HepG2 (cell line): ENCODE data around the gene SHANK2. TPM values are rescaled to one million over a fixed set of nuclear protein-coding genes. Genes with fewer than 3 reads are reported as not detected.

Experiments
- ATAC-seq: fragments of 200-7000 bp; cut with Tn5 transposase; 3 replicates; pipeline ENCODE4 v1.9.1; 2020; ENCODE audit warnings: mild to moderate bottlenecking, moderate library complexity
- BruUV-seq: library from RNA; stranded (reverse); fragments of 400-500 nt; replicated peaks from 2 replicates; lab custom pipeline; 2021; lab: Mats Ljungman, UMichigan
- CTCF ChIA-PET: fragments of 300-600 bp; formaldehyde crosslinking; extraction: SDS; loops from one replicate; lab custom pipeline; 2021; ENCODE audit warnings: low total read pairs, inconsistent platforms, low intra/inter-chr PET ratio; lab: Yijun Ruan, JAX
- POLR2A ChIA-PET: fragments of 350-600 bp; sonication (Branson Sonifier 250); formaldehyde crosslinking; loops from one replicate; lab custom pipeline; 2020; ENCODE audit warnings: antibody characterized with exemption, inconsistent platforms; lab: Yijun Ruan, JAX
- DNase-seq: peaks from one replicate; pipeline ENCODE4 v3.0.0-alpha.2; 2015; ENCODE audit warnings: low spot score
- FAIRE-seq: peaks from 3 replicates; lab custom pipeline; 2011; peaks lifted over from hg19 to GRCh38; lab: Jason Lieb, UNC
- H2AFZ ChIP-seq: one replicate; pipeline ENCODE4 v1.6.1; 2011; ENCODE audit warnings: low read length, inconsistent platforms
- H3K27ac ChIP-seq: fragments of 300-600 bp; 3 replicates; pipeline ENCODE4 v1.8.0; 2011; ENCODE audit warnings: mixed run types, mild to moderate bottlenecking, mixed read lengths, low read length, inconsistent platforms; ENCODE audit not compliant: insufficient read depth; ENCODE audit errors: extremely low read length
- H3K27me3 ChIP-seq, 2 experiments: fragments of 200-600 bp in 1 of 2; 2 replicates in 1 of 2; 3 replicates in 1 of 2; pipeline versions ENCODE4 v1.6.0 to v1.8.0; 2011; ENCODE audit warnings: low read length in 2 of 2, mild to moderate bottlenecking in 2 of 2, moderate library complexity in 2 of 2, inconsistent platforms in 1 of 2; ENCODE audit not compliant: insufficient read depth in 2 of 2, control insufficient read depth in 1 of 2
- H3K36me3 ChIP-seq, 2 experiments: fragments of 200-600 bp in 1 of 2; replicated peaks in 1 of 2; 2 replicates in 1 of 2; 3 replicates in 1 of 2; pipeline versions ENCODE4 v1.5.1 to v1.8.0; 2011; ENCODE audit warnings: low read length in 2 of 2, inconsistent platforms in 1 of 2; ENCODE audit not compliant: insufficient read depth in 2 of 2, control insufficient read depth in 1 of 2
- H3K4me1 ChIP-seq: 2 replicates; pipeline ENCODE4 v1.5.1; 2012; ENCODE audit warnings: low read length, inconsistent platforms; ENCODE audit not compliant: insufficient read depth
- H3K4me2 ChIP-seq: 2 replicates; pipeline ENCODE4 v1.6.0; 2011; ENCODE audit warnings: low read depth, low read length, inconsistent platforms
- H3K4me3 ChIP-seq, 3 experiments: fragments of 200-600 bp in 1 of 3; sonication (generic), shearing (Covaris generic) in 1 of 3; replicated peaks in 1 of 3; 2 replicates each; pipeline ENCODE4 v1.5.1; 2011 to 2016; ENCODE audit warnings: low read length in 3 of 3, inconsistent platforms in 2 of 3, low read depth in 2 of 3, mild to moderate bottlenecking in 2 of 3, control low read depth in 1 of 3, mixed read lengths in 1 of 3; ENCODE audit not compliant: insufficient read depth in 1 of 3
- H3K79me2 ChIP-seq: one replicate; pipeline ENCODE4 v1.6.1; 2011; ENCODE audit warnings: low read length, inconsistent platforms; ENCODE audit not compliant: insufficient read depth
- H3K9ac ChIP-seq: 2 replicates; pipeline ENCODE4 v1.6.0; 2011; ENCODE audit warnings: mild to moderate bottlenecking, low read depth, low read length, inconsistent platforms; ENCODE audit not compliant: insufficient read depth
- H3K9me3 ChIP-seq: 2 replicates; pipeline ENCODE4 v1.5.1; 2012; ENCODE audit warnings: mild to moderate bottlenecking, low read length
- H4K20me1 ChIP-seq: 2 replicates; pipeline ENCODE4 v1.6.0; 2011; ENCODE audit warnings: inconsistent platforms, mild to moderate bottlenecking, low read length, moderate library complexity; ENCODE audit not compliant: insufficient read depth
- CHD4 ChIP-seq: fragments of 200-600 bp; sonication (generic); IDR thresholded peaks from 2 replicates; pipeline ENCODE4 v1.7.0; 2017; ENCODE audit warnings: mild to moderate bottlenecking, low read length, borderline replicate concordance
- MAZ ChIP-seq, 2 experiments: sonication (generic) in 1 of 2; formaldehyde crosslinking in 1 of 2; IDR thresholded peaks; 2 replicates each; pipeline versions ENCODE4 v1.5.0 to v1.6.1; 2012 to 2020; ENCODE audit warnings: low read depth in 2 of 2, mild to moderate bottlenecking in 2 of 2, borderline replicate concordance in 1 of 2, improper control_type of control experiment in 1 of 2, low read length in 1 of 2, missing genetic modification reagents in 1 of 2, moderate library complexity in 1 of 2
- MYNN ChIP-seq: sonication (generic); formaldehyde crosslinking; IDR thresholded peaks from 2 replicates; pipeline ENCODE4 v1.4.0; 2020; ENCODE audit warnings: mild to moderate bottlenecking, low read depth, missing genetic modification reagents
- RFX3 ChIP-seq: IDR thresholded peaks from 2 replicates; pipeline ENCODE4 v1.6.1; 2016; ENCODE audit warnings: missing biosample characterization, missing genetic modification reagents
- RORA ChIP-seq: sonication (generic); formaldehyde crosslinking; IDR thresholded peaks from 2 replicates; pipeline ENCODE4 v1.5.0; 2020; ENCODE audit warnings: mild to moderate bottlenecking, missing genetic modification reagents, moderate library complexity
- THYN1 ChIP-seq: sonication (generic); formaldehyde crosslinking; IDR thresholded peaks from 2 replicates; pipeline ENCODE4 v1.8.1; 2023; ENCODE audit warnings: low read depth, mild to moderate bottlenecking, moderate library complexity, missing genetic modification reagents, borderline replicate concordance
- ZBTB25 ChIP-seq: IDR thresholded peaks from 2 replicates; pipeline ENCODE4 v1.6.1; 2018; ENCODE audit warnings: missing genetic modification reagents
- ZNF644 ChIP-seq: IDR thresholded peaks from 2 replicates; pipeline ENCODE4 v1.6.1; 2016; ENCODE audit warnings: low read depth
- ZNF660 ChIP-seq: sonication (generic); formaldehyde crosslinking; IDR thresholded peaks from 2 replicates; pipeline ENCODE4 v1.5.1; 2020; ENCODE audit warnings: mild to moderate bottlenecking, low read depth, missing genetic modification reagents, borderline replicate concordance
- ZNF737 ChIP-seq: sonication (generic); formaldehyde crosslinking; IDR thresholded peaks from 2 replicates; pipeline ENCODE4 v1.5.0; 2020; ENCODE audit warnings: missing genetic modification reagents, mild to moderate bottlenecking, borderline replicate concordance
- ZNF792 ChIP-seq: IDR thresholded peaks from 2 replicates; pipeline ENCODE4 v1.6.1; 2016
- WGBS: methylation state at CpG from one replicate; pipeline ENCODE4 v1.1.6; 2017; ENCODE audit warnings: low lambda C conversion rate; 5-methylcytosine and 5-hydroxymethylcytosine counted together
- in situ Hi-C: cut with HindIII; loops from 2 replicates; pipeline ENCODE4 v1.10.0; 2017; ENCODE audit warnings: low pct_unique_long_range_greater_than_20kb; ENCODE audit not compliant: extremely low pct_ligation_motif_present
- intact Hi-C: fragments of 100-400 bp; cut with micrococcal nuclease; formaldehyde crosslinking; loops from one replicate; pipeline ENCODE4 v1.10.0; 2022; ENCODE audit not compliant: unreplicated experiment
- polyA plus RNA-seq, 8 experiments: library from polyadenylated mRNA; depleted of rRNA in 3 of 8; stranded (reverse) in 7 of 8; unstranded in 1 of 8; fragments of >200 nt; fragmentation: Illumina TruSeq in 4 of 8; extraction: Trizol in 4 of 8; gene quantifications; 2 replicates each; pipeline versions ENCODE4 v1.2.1 to v1.2.3, GENCODE V29; 2011 to 2016; ENCODE audit warnings: low read depth in 4 of 8, missing spikeins in 1 of 8, mixed read lengths in 1 of 8; ENCODE audit not compliant: insufficient read depth in 1 of 8
- total RNA-seq, 5 experiments: library from RNA; depleted of rRNA; stranded (reverse); fragments of >200 nt; fragmentation: Illumina TruSeq; extraction: Trizol; gene quantifications; 2 replicates each; pipeline ENCODE4 v1.2.3, GENCODE V29; 2016; ENCODE audit warnings: low read depth in 1 of 5
- TF ChIP-seq, protein P1 (sequence below): IDR thresholded peaks from 2 replicates; pipeline ENCODE4 v1.6.1; 2016; ENCODE audit warnings: low read depth, borderline replicate concordance

SHANK2 gene
- total and polyA plus RNA-seq, 2 of the 13 experiments (the other 11 are each of a cell fraction or from before 2014, with no cell fraction given), result 10.2 to 13.0 TPM

DNA sequence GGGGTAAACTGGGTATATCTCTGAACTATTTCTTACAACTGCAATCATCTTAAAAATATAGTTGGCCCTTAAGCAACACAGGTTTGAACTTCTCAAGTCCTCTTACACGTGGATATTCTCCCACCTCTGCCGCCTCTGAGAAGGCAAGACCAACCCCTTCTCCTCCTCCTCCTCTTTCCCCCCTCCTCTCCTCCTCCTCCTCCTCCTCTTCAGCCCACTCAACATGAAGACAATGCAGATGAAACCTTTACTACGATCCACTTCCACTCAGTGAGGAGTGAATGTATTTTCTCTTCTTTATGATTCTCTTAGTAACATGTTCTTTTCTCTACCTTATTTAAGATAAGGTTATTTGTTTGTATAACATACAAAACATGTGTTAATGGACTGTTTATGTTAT lies 20.0 kb downstream of the SHANK2 start:
- ATAC-seq, result no peak
- H3K4me2 ChIP-seq, result no peak overlapping the region
- no peaks in the 10 kb centered on the region for H3K27me3 ChIP-seq
- H3K4me1 ChIP-seq, result peaks cover 27% of the 10 kb centered on the region
- 0 out of 2 replicates have a peak, but pooled peaks cover 3% of the 10 kb centered on the region for H3K9me3 ChIP-seq
- in situ Hi-C loops, result no loop called here
- WGBS, result 84% methylated on average over 3 of the region's 3 CpGs
- no peak overlapping the region for H3K4me3 ChIP-seq
- DNase-seq, result no peak
- no TSS peak for BruUV-seq
- H3K27ac ChIP-seq, result peak overlapping the region; percentile 7
- no peak for FAIRE-seq
- no peak overlapping the region for H3K9ac ChIP-seq
- ChIA-PET CTCF (no interaction called here), POLR2A (no interaction called here)
- H3K36me3 ChIP-seq, result peaks cover 13 to 38% of the 10 kb centered on the region in 2 experiments; a peak in 4 of 5 replicates
- H2AFZ ChIP-seq, result no peak overlapping the region
- peaks cover 24% of the 10 kb centered on the region; the same call in 1 of the 2 replicates for H4K20me1 ChIP-seq
- H3K79me2 ChIP-seq, result peaks cover 90% of the 10 kb centered on the region
- intact Hi-C loops, result no loop called here
- no peak for TF ChIP-seq RFX3 (CRISPR knock-in tag)
- TF ChIP-seq, protein P1, sequence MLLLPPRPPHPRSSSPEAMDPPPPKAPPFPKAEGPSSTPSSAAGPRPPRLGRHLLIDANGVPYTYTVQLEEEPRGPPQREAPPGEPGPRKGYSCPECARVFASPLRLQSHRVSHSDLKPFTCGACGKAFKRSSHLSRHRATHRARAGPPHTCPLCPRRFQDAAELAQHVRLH (CRISPR knock-in tag), result no peak
- TF ChIP-seq ZNF644 (CRISPR knock-in tag), result no peak
- no peak for TF ChIP-seq ZBTB25 (CRISPR knock-in tag)
- no peak for TF ChIP-seq CHD4
- TF ChIP-seq THYN1 (CRISPR knock-in tag), result no peak
- no peak for TF ChIP-seq ZNF792 (CRISPR knock-in tag)
- TF ChIP-seq ZNF737 (CRISPR knock-in tag), result no peak
- no peak for TF ChIP-seq ZNF660 (CRISPR knock-in tag)
- TF ChIP-seq MAZ (IDR thresholded peaks at IDR 0.05; ENCODE audit: borderline replicate concordance, low read depth, low read length), result no peak
- TF ChIP-seq MAZ (CRISPR knock-in tag; IDR thresholded peaks at IDR 0.05; ENCODE audit: low read depth), result no peak
- TF ChIP-seq RORA, result no peak
- TF ChIP-seq MYNN (CRISPR knock-in tag), result no peak
